HUES48 (cell line): Measurements from ENCODE around the gene TNS3.
"Not testable (repeated sequence)": the region's sequence is repeated elsewhere in the genome, so short reads cannot be mapped to it uniquely, and the experiment has no call there.

Experiments
- H3K27ac ChIP-seq: one replicate; pipeline ENCODE4 v1.7.0; 2013; ENCODE audit warnings: low read depth, low read length, inconsistent platforms
- H3K27me3 ChIP-seq: 2 replicates; pipeline ENCODE4 v1.6.1; 2013; ENCODE audit warnings: mild to moderate bottlenecking, low read length; ENCODE audit not compliant: control insufficient read depth, insufficient read depth
- H3K36me3 ChIP-seq: 2 replicates; pipeline ENCODE4 v1.6.1; 2013; ENCODE audit warnings: low read length; ENCODE audit not compliant: control insufficient read depth, insufficient read depth
- H3K4me1 ChIP-seq: 2 replicates; pipeline ENCODE4 v1.6.1; 2013; ENCODE audit warnings: mild to moderate bottlenecking, low read length; ENCODE audit not compliant: control insufficient read depth, insufficient read depth
- H3K4me3 ChIP-seq: 2 replicates; pipeline ENCODE4 v1.5.1; 2013; ENCODE audit warnings: mild to moderate bottlenecking, low read depth, low read length
- H3K9ac ChIP-seq: 2 replicates; pipeline ENCODE4 v1.6.1; 2013; ENCODE audit warnings: mild to moderate bottlenecking, low read depth, low read length, moderate library complexity
- H3K9me3 ChIP-seq: 2 replicates; pipeline ENCODE4 v1.6.1; 2013; ENCODE audit warnings: low read length; ENCODE audit not compliant: control insufficient read depth, insufficient read depth

TNS3 gene

GRCh38 chr7:47601881-47602249, 20.0 kb upstream of the TNS3 start:
- no peaks in the 10 kb centered on the region for H3K4me1 ChIP-seq

DNA sequence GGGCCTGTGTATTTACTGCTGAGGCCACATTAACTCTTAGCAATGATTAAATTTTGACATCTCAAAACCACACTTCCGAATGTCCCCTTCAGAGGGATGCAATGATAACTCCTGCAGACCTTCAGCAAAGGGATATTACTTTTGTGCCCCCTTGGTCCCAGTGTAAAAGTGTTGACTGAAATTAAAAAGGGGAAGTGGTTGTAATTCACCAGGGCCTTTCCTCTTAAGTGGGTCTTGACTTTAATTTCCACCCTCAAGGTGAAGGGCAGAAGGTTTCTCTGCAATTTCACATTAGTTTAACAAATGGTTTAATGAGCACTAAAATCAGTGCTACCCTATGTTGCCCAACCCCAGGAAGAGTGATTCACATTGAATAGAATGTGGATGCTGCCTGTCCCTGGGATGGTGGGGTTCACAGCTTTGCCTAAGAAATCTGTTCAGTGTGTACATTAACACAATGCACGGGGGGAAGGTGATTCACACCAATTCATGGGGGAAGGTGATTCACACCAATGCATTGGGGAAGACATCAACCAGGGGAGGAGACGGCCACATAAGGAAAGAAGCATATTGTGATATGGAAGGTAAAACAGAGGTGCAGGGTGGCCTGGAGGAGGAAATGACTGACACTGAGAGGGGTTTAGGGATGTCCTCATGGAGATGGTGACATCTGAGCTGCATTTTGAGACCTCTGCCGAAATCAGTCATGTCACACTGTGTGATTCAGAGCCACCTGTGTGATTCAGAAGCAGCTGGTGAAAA, 19.4 kb upstream of the TNS3 start:
- no peaks in the 10 kb centered on the region for H3K27me3 ChIP-seq
- H3K9me3 ChIP-seq: peaks cover 12% of the 10 kb centered on the region
- H3K36me3 ChIP-seq: no peaks in the 10 kb centered on the region
- H3K27ac ChIP-seq: no peak overlapping the region
- H3K9ac ChIP-seq: no peak overlapping the region
- H3K4me3 ChIP-seq: no peak overlapping the region
- no peaks in the 10 kb centered on the region for H3K4me1 ChIP-seq

More at GRCh38 chr7:47601881-47602249, 20.0 kb upstream of the TNS3 start:
- Histone ChIP-seq H3K36me3 (no peaks in the 10 kb centered on the region), H3K9me3 (peaks cover 7% of the 10 kb centered on the region; the same call in 1 of the 2 replicates), H3K27me3 (no peaks in the 10 kb centered on the region), H3K9ac (no peak overlapping the region), H3K4me3 (no peak overlapping the region), H3K27ac (no peak overlapping the region)

DNA sequence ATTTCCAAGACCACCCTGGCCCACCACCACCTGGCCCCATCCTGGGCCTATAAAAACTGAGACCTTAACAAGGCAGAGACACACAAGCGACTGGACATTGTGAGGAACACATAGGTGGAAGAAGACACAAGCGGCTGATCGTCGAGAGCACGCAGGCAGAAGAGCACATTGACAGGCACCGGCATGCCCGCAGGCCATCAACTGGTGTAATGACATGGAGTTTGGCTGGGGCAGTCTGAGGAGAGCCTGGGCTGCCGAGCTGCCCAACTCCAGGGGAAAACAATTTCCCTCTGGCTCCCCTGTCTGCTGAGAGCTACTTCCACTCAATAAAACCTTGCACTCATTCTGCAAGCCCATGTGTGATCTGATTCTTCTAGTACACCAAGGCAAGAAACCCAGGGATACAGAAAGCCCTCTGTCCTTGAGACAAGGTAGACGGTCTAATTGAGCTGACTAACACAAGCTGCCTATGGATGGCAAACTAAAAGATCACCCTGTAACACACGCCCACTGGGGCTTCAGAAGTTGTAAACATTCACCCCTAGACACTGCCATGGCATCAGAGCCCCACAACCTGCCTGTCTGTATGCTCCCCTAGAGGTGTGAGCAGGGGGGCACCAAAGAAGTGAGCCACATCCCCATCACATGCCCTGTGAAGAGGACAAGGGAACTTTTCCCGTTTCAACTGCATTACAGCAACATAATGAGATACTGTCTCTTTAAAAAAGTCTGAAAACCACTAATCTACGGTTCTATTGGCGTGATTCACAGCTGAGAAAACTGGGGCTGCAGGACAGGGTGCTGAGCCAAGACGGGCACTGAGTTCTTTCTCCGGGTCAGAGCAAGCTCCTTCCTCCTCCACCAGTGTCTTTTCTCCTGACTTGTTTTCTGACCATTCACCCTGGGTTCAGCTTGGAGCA, 18.5 kb upstream of the TNS3 start:
- peaks cover 12% of the 10 kb centered on the region for H3K9me3 ChIP-seq
- H3K4me1 ChIP-seq: no peaks in the 10 kb centered on the region
- no peaks in the 10 kb centered on the region for H3K36me3 ChIP-seq
- no peak overlapping the region for H3K9ac ChIP-seq
- H3K27ac ChIP-seq: no peak overlapping the region
- H3K27me3 ChIP-seq: no peaks in the 10 kb centered on the region
- H3K4me3 ChIP-seq: no peak overlapping the region

DNA sequence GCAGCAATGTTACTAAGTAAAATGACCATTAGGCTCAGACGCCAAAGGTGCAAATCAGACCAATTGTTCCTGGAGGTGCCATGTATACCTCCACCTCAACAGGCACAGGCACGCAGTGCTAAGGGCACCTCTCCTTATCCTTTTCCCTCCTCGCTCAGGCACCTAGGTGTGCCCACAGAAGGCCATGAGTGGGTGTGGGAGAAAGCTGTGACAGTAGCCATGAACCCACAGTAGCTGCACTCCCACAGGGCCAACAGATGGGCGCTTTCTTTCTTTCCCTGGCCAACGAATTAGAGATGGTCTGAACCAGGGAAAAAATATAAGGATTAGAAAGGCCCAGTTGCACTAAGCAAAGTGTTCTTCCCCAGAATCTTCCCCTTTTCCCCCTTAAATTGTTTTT, 15.5 kb upstream of the TNS3 start:
- Histone ChIP-seq H3K4me3 (no peak overlapping the region), H3K36me3 (no peaks in the 10 kb centered on the region), H3K27me3 (no peaks in the 10 kb centered on the region), H3K27ac (no peak overlapping the region), H3K9me3 (peaks cover 12% of the 10 kb centered on the region), H3K4me1 (0 out of 2 replicates have a peak, but pooled peaks cover under 1% of the 10 kb centered on the region), H3K9ac (no peak overlapping the region)

GRCh38 chr7:47596502-47597202, 14.7 kb upstream of the TNS3 start:
- Histone ChIP-seq H3K9ac (no peak overlapping the region), H3K27me3 (no peaks in the 10 kb centered on the region), H3K4me1 (peaks cover 7% of the 10 kb centered on the region), H3K4me3 (no peak overlapping the region), H3K27ac (no peak overlapping the region), H3K9me3 (peaks cover 12% of the 10 kb centered on the region), H3K36me3 (no peaks in the 10 kb centered on the region)

- no peak overlapping the region for H3K4me3 ChIP-seq
- H3K4me1 ChIP-seq: peaks cover 17% of the 10 kb centered on the region
- H3K9me3 ChIP-seq: peaks cover 12% of the 10 kb centered on the region
- no peaks in the 10 kb centered on the region for H3K36me3 ChIP-seq
- H3K9ac ChIP-seq: no peak overlapping the region
- H3K27ac ChIP-seq: no peak overlapping the region
- no peaks in the 10 kb centered on the region for H3K27me3 ChIP-seq
Measured at GRCh38 chr7:47594406-47594805, 12.5 kb upstream of the TNS3 start.

GRCh38 chr7:47591655-47592572, 10.0 kb upstream of the TNS3 start:
- no peaks in the 10 kb centered on the region for H3K36me3 ChIP-seq
- no peak overlapping the region for H3K27ac ChIP-seq
- H3K27me3 ChIP-seq: no peaks in the 10 kb centered on the region
- peaks cover 20% of the 10 kb centered on the region for H3K4me1 ChIP-seq
- peaks cover 6% of the 10 kb centered on the region for H3K9me3 ChIP-seq
- H3K4me3 ChIP-seq: no peak overlapping the region
- no peak overlapping the region for H3K9ac ChIP-seq

DNA sequence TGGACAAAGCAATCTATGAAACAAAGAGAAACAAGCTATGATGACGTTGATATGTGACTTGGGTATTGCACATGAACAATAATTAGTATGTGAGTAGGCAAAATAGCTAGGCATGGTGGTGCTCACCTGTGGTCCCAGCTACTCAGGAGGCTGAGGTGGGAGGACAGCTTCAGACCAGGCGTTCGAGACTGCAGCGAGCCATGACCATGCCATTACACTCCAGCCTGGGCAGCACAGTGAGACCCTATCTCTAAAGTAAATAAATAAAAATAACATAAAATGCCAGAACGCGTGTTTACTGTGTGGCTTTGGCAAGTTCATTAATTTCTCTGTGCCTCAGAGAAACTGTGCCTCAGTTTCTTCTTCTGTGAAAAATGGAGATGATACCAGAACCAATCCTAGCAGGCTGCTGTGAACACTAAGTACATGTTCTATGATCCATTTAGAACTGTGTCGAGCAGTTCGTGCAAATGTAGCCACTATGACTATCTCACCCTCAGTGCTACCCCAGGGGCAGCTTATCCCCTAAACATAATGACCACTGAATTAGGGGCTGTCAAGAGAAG, 9.3 kb upstream of the TNS3 start:
- Histone ChIP-seq H3K27ac (no peak overlapping the region), H3K27me3 (no peaks in the 10 kb centered on the region), H3K4me3 (no peak overlapping the region), H3K9me3 (no peaks in the 10 kb centered on the region), H3K4me1 (peaks cover 22% of the 10 kb centered on the region), H3K36me3 (no peaks in the 10 kb centered on the region), H3K9ac (no peak overlapping the region)

DNA sequence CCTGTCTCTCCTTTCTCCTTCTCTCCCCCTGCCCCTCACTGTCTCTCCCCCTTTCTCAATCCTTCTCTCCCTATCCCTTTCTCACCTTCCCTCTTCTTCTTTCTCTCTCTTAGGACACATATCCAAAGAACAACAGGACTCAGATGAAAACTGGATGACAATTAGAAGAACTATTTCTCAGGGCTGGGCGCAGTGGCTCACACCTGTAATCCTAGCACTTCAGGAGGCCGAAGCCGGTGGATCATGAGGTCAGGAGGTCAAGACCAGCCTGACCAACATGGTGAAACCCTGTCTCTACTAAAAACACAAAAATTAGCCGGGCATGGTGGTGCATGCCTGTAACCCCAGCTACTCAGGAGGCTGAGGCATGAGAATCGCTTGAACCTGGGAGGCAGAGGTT, 8.3 kb upstream of the TNS3 start:
- not testable (repeated sequence) for H3K27ac ChIP-seq, H3K4me3 ChIP-seq

GRCh38 chr7:47588704-47589225, 6.9 kb upstream of the TNS3 start:
- H3K9me3 ChIP-seq: no peaks in the 10 kb centered on the region
- no peak overlapping the region for H3K27ac ChIP-seq
- H3K9ac ChIP-seq: no peak overlapping the region
- H3K4me1 ChIP-seq: peaks cover 22% of the 10 kb centered on the region
- peaks cover 3% of the 10 kb centered on the region; the same call in 1 of the 2 replicates for H3K27me3 ChIP-seq
- no peak overlapping the region for H3K4me3 ChIP-seq
- no peaks in the 10 kb centered on the region for H3K36me3 ChIP-seq

More for the DNA sequence above, 8.3 kb upstream of the TNS3 start:
- H3K36me3 ChIP-seq, H3K9ac ChIP-seq, H3K27me3 ChIP-seq, H3K9me3 ChIP-seq: not testable (repeated sequence)
- peaks cover 22% of the 10 kb centered on the region for H3K4me1 ChIP-seq
